ENCODE results near the gene PTPRD. TPM values are rescaled to one million over a fixed set of nuclear protein-coding genes. Genes with fewer than 3 reads are reported as not detected.

Gene PTPRD
- total RNA-seq, 1 donor from 2014 or later: 6.9 TPM

DNA sequence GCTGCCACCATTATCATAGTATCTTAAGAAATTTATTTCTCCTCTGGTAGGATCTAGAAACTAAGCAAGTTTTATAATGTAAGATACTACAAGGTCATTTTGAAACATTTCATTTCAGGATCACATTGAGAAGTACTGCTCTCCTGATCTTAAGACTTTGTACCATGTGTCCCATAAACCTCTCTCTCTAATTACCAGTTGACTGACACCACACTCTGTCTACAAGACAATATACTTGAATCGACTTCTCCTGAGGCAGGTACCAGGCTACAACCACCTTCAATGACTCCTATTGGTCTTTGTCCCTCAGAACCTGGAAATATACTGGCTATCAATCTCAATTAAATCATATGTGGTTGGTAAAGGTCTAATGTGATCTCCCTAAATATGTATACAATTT lies 597.0 kb downstream of the PTPRD start:
- Histone ChIP-seq H3K27me3 (no peaks in the 10 kb centered on the region), H3K36me3 (no peaks in the 10 kb centered on the region), H3K27ac (no peak overlapping the region), H3K4me3 (no peak overlapping the region), H3K9me3 (no peaks in the 10 kb centered on the region), H3K4me1 (no peaks in the 10 kb centered on the region)
- TF ChIP-seq, protein P1, sequence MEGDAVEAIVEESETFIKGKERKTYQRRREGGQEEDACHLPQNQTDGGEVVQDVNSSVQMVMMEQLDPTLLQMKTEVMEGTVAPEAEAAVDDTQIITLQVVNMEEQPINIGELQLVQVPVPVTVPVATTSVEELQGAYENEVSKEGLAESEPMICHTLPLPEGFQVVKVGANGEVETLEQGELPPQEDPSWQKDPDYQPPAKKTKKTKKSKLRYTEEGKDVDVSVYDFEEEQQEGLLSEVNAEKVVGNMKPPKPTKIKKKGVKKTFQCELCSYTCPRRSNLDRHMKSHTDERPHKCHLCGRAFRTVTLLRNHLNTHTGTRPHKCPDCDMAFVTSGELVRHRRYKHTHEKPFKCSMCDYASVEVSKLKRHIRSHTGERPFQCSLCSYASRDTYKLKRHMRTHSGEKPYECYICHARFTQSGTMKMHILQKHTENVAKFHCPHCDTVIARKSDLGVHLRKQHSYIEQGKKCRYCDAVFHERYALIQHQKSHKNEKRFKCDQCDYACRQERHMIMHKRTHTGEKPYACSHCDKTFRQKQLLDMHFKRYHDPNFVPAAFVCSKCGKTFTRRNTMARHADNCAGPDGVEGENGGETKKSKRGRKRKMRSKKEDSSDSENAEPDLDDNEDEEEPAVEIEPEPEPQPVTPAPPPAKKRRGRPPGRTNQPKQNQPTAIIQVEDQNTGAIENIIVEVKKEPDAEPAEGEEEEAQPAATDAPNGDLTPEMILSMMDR (IDR thresholded peaks at IDR 0.05): no peak
- intact Hi-C loops (cut with DNase I): no loop called here
- no peak for DNase-seq (ENCODE audit: low spot score in 2 of 2)

DNA sequence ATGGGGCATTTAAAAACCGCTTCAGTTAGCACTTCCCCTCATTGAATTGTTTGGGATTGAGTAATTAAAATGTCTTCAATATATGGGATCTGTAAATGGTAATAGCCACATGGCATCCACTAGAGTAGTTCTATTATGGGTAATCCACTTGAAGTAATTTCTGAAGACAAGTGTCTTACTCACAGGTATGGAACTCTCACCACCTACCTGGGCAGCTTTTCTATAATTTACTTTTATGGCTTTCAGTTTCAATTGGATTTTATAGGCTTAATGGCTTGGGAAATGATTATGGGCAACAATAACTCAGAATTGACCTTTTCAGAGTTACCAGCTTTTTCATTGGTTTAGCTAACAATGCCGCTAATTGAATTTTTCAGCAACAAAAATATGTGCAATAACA lies 597.9 kb downstream of the PTPRD start:
- H3K9me3 ChIP-seq: no peaks in the 10 kb centered on the region
- no peak overlapping the region for H3K27ac ChIP-seq
- DNase-seq (ENCODE audit: low spot score in 2 of 2): no peak
- no peaks in the 10 kb centered on the region for H3K36me3 ChIP-seq
- no peak overlapping the region for H3K4me3 ChIP-seq
- H3K4me1 ChIP-seq: no peaks in the 10 kb centered on the region
- intact Hi-C loops (cut with DNase I): no loop called here
- TF ChIP-seq, protein P1 (IDR thresholded peaks at IDR 0.05): no peak
- no peaks in the 10 kb centered on the region for H3K27me3 ChIP-seq

DNA sequence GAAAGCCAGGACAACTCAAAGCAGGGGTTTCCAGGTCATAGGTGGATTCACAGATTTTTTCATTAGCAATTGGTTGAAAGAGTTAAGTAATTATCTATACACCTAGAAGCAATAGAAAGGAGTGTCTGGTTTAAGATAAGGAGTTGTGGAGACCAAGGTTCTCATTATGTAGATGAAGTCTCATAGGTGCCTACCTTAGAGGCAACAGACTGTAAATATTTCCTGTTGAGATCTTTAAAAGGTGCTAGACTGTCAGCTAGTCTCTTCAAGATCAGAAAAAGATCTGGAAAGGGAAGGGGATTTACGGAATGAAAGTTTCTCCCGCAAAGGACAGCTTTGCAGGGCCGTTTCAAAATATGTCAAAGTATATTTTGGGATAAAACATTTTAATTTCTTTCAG lies 603.4 kb downstream of the PTPRD start:
- Histone ChIP-seq H3K27ac (no peak overlapping the region), H3K27me3 (no peaks in the 10 kb centered on the region), H3K4me3 (no peak overlapping the region), H3K9me3 (no peaks in the 10 kb centered on the region), H3K4me1 (no peaks in the 10 kb centered on the region), H3K36me3 (no peaks in the 10 kb centered on the region)
- intact Hi-C loops (cut with DNase I): no loop called here
- DNase-seq (ENCODE audit: low spot score in 2 of 2): no peak
- TF ChIP-seq, protein P1 (IDR thresholded peaks at IDR 0.05): no peak

DNA sequence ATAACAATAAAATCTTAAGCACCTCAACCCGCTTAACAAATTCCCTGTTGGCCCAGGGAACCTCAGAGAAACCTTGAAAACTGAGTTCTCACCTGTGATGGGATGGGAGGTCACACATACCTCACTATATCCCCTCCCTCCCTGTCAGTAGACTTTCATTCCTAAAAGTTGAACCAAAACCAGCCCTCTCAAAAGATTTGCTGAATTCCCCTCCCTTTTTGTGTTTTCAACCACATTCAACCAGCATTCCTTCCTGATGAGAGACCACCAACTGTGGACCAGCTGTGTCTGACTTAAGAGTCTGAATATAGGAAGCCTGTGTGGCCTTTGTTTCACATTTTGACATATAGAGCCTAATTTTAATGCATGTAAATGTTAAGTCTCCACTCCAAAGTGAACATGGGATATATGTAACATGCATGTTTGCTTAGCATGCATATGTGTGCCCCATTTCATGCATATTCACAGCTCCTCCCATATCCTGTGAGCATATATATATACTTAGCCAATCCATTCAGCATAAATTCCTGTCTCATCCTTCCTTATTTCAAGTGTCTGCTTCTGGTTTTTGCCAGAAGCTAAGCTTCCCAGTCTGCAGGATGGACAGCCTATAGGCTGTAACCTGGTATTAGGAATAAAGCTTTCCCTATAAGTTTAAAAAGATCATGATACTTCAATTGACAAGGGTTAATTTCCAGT lies 604.6 kb downstream of the PTPRD start:
- TF ChIP-seq, protein P1 (IDR thresholded peaks at IDR 0.05): no peak
- Histone ChIP-seq H3K27ac (no peak overlapping the region), H3K4me3 (no peak overlapping the region), H3K4me1 (no peaks in the 10 kb centered on the region), H3K9me3 (no peaks in the 10 kb centered on the region), H3K36me3 (no peaks in the 10 kb centered on the region), H3K27me3 (no peaks in the 10 kb centered on the region)
- no peak for DNase-seq (ENCODE audit: low spot score in 2 of 2)
- intact Hi-C loops (cut with DNase I): no loop called here

DNA sequence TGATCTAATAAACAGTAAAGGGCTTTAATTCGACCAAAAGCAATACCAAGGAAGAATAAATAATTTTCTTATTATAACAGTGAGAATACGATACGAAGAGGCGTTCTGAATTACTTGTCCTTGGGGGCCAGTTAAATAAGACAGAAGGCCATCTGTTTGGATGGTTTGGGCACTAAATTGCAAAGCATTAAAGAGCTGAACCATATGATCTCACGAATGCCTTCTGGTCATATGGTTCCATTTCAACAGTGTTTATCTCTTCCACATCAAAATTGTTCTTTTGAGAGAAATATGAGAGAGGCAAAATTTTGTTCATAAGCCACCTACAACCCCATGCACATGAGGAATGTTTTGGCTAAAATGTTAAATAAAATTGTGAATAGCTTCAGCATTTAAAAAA lies 605.4 kb downstream of the PTPRD start:
- TF ChIP-seq, protein P1 (IDR thresholded peaks at IDR 0.05): no peak
- Histone ChIP-seq H3K36me3 (no peaks in the 10 kb centered on the region), H3K4me1 (no peaks in the 10 kb centered on the region), H3K9me3 (no peaks in the 10 kb centered on the region), H3K4me3 (no peak overlapping the region), H3K27ac (no peak overlapping the region), H3K27me3 (no peaks in the 10 kb centered on the region)
- no peak for DNase-seq (ENCODE audit: low spot score in 2 of 2)
- intact Hi-C loops (cut with DNase I): no loop called here

DNA sequence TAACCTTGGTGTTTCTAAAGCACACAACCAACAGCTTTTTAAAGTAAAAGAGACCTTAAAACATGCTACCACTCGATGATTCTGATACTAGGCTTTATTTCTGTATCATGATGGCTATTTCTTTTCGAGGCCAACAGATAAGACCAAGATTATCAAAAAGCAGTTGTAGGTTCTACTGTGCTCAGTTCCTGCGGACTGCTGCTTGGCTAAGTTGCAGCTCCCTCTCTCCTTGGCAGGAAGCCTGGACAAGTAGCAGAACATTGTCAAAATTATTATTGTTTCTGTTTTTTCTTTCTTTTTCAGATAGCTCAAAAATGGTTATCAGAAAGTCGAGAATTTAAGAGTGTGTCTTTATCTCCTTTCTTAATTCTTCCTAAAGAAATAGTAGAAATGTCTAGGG lies 607.6 kb downstream of the PTPRD start:
- no peak for DNase-seq (ENCODE audit: low spot score in 2 of 2)
- TF ChIP-seq, protein P1 (IDR thresholded peaks at IDR 0.05): no peak
- Histone ChIP-seq H3K27me3 (no peaks in the 10 kb centered on the region), H3K9me3 (no peaks in the 10 kb centered on the region), H3K4me1 (no peaks in the 10 kb centered on the region), H3K36me3 (no peaks in the 10 kb centered on the region), H3K4me3 (no peak overlapping the region), H3K27ac (no peak overlapping the region)
- intact Hi-C loops (cut with DNase I): no loop called here
